Activated CD4-positive, alpha-beta T cell treated with anti-CD3 and anti-CD28 coated beads for 24 hours (primary cell): ENCODE data around the gene GGT7.
A peak's percentile ranks its signal among the peaks of the same experiment; 100 is the strongest.
"Not testable (repeated sequence)": the region's sequence is repeated elsewhere in the genome, so short reads cannot be mapped to it uniquely, and the experiment has no call there.

Experiments used
- DNase-seq, 2 donors: peaks; one replicate each; pipeline ENCODE4 v3.0.0-alpha.2; 2020; ENCODE audit warnings: low read depth in 2 of 2

The GGT7 gene

DNA sequence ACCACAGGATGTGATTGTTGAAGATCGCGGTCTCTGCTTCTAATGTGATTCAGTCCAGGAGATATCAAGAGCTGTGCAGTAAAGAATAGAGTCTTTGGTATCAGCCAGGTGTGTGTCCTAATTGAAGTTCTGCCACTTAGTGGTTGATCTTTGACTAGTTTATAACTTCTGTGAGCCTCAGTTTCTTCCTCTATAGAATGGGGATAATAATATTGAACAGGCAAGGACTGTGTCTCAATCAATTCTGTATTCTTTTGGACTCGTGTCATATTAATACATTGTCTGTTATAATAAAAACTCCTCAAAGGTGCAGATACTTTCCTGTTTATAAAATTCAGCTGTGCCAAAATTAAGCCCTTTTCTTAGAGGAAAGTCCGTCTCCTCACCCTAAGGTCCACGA lies 24.1 kb downstream of the GGT7 start:
- no peak for DNase-seq

- DNase-seq, result no peak
Observed at GRCh38 chr20:34843421-34843820, 29.2 kb downstream of the GGT7 start.

GRCh38 chr20:34842143-34842542 lies 30.5 kb downstream of the GGT7 start:
- DNase-seq, result no peak

GRCh38 chr20:34834459-34834893 lies 38.2 kb downstream of the GGT7 start:
- DNase-seq, result no peak

GRCh38 chr20:34831936-34832335 lies 40.7 kb downstream of the GGT7 start:
- no peak for DNase-seq

DNA sequence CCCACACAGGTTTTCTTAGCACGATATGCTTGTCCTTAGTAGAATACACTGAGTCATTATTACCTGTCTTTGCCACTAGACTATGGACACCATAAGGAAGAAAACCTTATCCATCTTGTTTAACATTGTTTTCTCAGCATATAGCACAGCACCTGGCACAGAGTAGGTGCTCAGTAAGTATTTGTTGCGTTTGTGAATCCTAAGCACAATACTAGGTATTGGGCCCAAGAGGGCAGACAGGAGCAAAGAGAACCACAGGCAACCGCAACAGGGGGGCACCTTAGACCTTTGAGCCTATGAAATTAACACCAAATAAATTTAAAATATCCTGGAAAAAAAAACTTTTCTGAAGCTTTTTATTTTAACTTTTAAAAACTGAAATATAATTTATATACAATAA lies 43.5 kb downstream of the GGT7 start:
- no peak for DNase-seq

DNA sequence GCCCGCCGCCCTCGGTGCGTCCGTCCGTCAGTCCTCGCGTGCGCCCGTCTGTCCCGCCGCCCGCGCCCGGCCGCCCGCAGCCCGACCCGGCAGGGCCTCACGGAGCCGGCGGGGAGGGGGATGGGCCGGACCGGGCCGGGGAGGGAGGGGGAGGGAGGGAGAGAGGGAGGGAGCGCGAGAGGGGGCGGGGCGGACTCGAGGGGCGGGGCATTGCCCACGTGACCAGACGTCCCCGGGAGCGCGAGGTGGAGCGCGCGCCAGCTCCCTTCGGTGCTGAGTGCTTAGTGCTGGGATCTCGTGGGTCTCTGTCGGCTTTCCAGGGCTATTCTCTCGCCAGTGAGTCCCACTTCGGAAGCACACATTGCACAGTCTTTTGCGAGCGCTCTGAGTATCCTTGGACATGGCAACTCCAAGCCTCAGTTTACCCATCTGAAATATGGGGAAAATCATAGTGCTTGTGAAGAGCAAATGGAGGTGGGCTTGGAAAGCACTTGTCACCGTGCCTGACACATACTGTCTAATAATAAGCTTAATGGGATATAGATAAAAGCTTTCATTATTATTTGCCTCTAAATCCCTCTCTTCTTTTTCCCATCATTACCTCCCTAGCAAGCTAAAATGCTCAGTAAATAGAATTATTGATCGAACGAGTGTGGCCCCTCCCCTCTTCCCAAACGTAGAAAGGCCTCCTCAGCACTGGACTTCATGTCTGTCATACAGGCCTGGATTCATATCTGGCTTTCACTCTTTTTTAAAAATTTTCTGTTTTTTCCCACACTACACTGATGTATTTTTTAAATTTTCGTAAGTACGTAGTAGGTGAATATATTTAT lies 46.9 kb downstream of the GGT7 start, which contains the start of gene NCOA6:
TSS of gene NCOA6 (minus strand) at position 122 of the 833 bp plus-strand sequence. CDS start 43,296 bp downstream, outside the sequence.
- peak; percentile 84 to 86 for DNase-seq

DNA sequence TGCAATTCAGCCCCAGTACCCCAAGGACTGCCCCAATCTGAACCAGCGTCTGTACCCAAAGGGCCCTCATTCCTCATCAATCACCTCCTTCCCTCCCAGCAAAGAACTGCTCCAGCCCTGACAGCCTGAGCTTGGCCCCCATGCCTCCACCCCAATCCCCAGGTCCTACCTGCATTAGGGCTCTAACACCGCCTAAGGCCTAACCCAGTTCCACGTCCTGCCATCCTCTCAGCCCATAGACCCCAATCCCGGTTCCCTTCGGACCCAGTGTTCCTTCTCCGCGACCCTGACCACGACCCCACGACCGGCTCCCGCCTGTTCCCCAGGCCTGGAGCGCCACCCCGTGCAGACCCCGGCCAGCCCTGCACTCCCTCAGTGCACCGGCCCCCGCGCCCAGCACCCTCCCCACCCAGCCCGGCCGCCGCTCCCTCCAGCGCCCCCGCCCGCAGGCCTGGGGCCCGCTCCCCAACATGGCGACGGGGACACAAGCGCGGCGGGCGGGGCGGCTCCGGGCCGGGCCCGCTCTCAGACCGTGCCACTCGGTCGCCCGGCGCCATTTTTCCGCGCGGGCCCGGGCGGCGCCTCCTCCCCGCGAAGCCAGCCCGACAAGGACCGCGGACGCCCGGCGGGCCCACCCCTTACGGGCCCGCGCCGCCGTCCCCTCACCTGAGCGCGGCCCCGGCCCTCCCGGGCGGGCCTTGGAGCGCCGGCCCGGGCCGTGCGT lies 47.7 kb downstream of the GGT7 start:
- peak; percentile 39 to 42 for DNase-seq

- DNase-seq, result peak; percentile 57 to 66
Observed at GRCh38 chr20:34824452-34824805, 48.2 kb downstream of the GGT7 start.

DNA sequence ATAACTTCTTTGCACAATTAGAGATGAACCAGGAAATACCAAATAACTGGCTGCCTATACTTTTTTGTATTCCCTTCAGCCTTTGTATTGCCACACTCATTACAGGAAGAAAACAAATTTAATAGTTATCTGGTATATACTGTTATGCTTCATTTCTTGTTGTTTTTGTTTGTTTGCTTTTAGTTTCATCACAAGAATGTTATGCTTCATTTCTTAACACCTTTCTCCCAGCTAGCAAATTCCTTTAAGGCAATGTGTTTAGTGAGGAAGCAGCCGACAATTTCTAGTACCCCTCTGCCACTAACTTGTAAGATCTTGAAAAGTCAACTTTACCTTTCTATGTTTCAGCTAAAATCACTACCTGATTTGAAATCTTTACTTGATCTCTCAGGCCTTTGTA lies 48.6 kb downstream of the GGT7 start:
- no peak for DNase-seq

- no peak for DNase-seq
Observed at GRCh38 chr20:34820805-34821578, 51.7 kb downstream of the GGT7 start.

GRCh38 chr20:34817801-34818200 lies 54.9 kb downstream of the GGT7 start:
- no peak for DNase-seq

DNA sequence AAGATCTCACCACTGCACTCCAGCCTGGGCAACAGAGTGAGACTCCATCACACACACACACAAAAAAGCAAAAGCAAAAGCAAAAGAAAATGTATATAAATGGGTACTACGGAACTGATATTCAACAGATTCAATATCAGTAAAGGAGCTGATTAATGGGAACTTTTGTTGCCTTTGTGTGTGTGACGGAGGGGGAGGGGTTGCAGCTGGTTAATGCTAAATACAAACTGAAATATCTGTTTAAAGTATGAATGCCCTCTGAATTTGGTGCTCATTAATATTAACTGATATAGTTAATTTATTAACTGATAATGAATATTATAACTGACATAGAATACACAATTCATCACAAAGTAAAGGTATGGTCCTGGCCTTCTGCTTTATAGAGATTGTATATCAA lies 55.6 kb downstream of the GGT7 start:
- no peak for DNase-seq

- no peak for DNase-seq
Observed at GRCh38 chr20:34815636-34816035, 57.0 kb downstream of the GGT7 start.

DNA sequence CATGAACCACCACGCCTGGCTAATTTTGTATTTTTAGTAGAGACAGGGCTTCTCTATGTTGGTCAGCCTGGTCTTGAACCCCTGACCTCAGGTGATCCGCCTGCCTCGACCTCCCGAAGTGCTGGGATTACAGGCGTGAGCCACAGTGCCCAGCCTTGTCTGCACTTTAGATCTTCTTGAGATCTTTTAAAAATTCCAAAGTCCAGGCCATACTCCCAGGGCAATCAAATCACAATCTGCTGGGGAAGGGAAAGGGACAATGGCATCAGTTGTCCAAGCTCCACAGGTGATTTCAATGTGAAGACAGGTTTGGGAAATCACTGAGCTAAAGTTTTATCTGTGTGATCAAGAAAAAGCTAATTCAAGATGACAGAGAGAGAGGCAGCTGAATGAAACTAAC lies 64.1 kb downstream of the GGT7 start:
- no peak for DNase-seq

DNA sequence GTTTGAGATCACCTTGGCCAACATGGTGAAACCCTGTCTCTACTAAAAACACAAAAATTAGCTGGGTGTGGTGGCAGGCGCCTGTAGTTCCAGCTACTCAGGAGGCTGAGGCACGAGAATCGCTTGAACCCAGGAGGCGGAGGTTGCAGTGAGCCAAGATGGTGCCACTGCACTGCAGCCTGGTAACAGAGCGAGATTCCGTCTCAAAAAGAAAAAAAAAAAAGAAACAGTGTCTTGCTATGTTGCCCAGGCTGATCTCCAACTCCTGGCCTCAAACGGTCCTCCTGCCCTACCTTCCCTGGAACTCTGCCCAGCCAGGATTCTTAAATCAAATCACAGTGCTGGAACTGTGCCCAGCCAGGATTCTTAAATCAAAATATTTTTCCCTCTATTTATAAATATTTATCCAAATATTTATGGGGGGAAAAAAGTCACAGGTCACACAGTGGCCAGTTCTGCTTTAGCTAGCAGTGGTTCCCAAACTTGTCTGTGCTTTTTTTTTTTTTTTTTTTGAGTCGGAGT lies 64.7 kb downstream of the GGT7 start:
- DNase-seq, result not testable (repeated sequence)

DNA sequence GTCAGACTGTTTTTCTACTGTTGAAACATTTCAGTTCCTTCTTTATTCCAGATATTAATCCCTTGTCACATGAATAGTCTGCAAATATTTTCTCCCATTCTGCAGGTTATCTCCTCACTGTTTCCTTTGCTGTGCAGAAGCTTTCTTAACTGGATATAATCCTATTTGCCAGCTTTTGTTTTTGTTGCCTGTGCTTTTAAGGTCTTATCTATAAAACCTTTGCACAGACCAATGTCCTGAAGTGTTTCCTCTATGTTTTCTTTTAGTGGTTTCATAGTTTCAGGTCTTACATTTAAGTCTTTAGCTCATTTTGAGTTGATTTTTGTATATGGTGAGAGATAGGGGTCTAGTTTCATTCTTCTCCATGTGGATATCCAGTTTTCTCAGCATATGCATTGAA lies 66.4 kb downstream of the GGT7 start:
- DNase-seq, result no peak

DNA sequence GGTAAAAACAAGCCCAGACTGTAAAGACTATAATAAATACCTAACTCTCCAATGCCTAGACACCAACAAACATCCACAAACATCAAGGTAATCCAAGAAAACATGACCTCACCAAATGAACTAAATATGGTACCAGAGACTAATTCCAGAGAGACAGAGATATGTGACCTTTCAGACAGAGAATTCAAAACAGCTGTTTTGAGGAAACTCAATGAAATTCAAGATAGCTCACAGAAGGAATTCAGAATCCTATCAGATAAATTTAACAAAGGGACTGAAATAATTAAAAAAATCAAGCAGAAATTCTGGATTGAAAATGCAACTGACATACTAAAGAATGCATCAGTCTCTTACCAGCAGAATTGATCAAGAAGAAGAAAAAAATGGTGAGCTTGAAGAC lies 73.8 kb downstream of the GGT7 start:
- DNase-seq, result no peak

GRCh38 chr20:34798328-34798727 lies 74.3 kb downstream of the GGT7 start:
- no peak for DNase-seq

- no peak for DNase-seq
Observed at GRCh38 chr20:34797012-34797995, 75.4 kb downstream of the GGT7 start.
